ENCODE data around the gene APOBEC3A.

DNA sequence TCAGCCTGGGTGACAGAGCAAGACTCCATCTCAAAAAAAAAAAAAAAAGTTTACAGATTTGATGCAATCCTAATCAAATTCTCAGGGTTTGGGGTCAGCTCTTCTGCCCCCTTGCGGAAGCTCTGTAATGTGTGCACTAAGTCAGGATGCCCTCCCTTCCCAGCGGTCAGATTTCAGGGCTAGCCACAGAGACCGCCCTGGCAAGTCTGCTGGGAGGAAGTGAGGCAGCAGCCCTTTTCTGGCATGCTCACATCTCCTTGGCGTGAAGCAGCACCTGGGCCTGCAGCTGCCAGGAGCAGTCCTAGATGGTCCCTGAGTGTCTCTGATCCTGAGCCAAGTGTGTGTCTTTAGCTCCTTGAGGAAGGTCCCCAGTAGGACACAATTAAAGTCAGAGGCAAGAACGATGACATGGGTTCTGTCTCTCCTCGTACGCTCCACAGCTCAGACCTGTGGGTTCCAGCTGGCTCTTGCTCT is 45.8 kb downstream of the APOBEC3A start:
- TF ChIP-seq, protein P1, sequence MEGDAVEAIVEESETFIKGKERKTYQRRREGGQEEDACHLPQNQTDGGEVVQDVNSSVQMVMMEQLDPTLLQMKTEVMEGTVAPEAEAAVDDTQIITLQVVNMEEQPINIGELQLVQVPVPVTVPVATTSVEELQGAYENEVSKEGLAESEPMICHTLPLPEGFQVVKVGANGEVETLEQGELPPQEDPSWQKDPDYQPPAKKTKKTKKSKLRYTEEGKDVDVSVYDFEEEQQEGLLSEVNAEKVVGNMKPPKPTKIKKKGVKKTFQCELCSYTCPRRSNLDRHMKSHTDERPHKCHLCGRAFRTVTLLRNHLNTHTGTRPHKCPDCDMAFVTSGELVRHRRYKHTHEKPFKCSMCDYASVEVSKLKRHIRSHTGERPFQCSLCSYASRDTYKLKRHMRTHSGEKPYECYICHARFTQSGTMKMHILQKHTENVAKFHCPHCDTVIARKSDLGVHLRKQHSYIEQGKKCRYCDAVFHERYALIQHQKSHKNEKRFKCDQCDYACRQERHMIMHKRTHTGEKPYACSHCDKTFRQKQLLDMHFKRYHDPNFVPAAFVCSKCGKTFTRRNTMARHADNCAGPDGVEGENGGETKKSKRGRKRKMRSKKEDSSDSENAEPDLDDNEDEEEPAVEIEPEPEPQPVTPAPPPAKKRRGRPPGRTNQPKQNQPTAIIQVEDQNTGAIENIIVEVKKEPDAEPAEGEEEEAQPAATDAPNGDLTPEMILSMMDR (IDR thresholded peaks at IDR 0.05): peak; percentile 56 to 73 (median 57)
- peak in 1 of 2 donors; percentile 34 for TF ChIP-seq POLR2AphosphoS5 (IDR thresholded peaks at IDR 0.05; ENCODE audit: insufficient read depth in 1 of 2, low read depth in 1 of 2)

All from vagina (tissue), 2 donors.